Measurements from ENCODE around the gene SOX5. TPM values are rescaled to one million over a fixed set of nuclear protein-coding genes. Genes with fewer than 3 reads are reported as not detected.

SOX5 gene
- total and polyA plus RNA-seq, 5 donors: 1.9 to 14.3 (median 10.0) TPM

- no peaks in the 10 kb centered on the region for H3K9me3 ChIP-seq (ENCODE audit: control insufficient read depth, low read length)
- H3K4me3 ChIP-seq (ENCODE audit: low read length): no peak overlapping the region
- peaks cover 2% of the 10 kb centered on the region for H3K4me1 ChIP-seq (ENCODE audit: control insufficient read depth, insufficient read depth, low read length)
- intact Hi-C loops (cut with DNase I): no loop called here
- ATAC-seq (no peak), DNase-seq (no peak)
- H3K27me3 ChIP-seq (ENCODE audit: control insufficient read depth, insufficient read depth): no peaks in the 10 kb centered on the region
- WGBS: 94% methylated on average over 2 of the region's 2 CpGs
- no peak overlapping the region for H3K27ac ChIP-seq (ENCODE audit: low read length)
These were observed 193.1 kb downstream of the SOX5 start for GRCh38 chr12:23756416-23756815.

DNA sequence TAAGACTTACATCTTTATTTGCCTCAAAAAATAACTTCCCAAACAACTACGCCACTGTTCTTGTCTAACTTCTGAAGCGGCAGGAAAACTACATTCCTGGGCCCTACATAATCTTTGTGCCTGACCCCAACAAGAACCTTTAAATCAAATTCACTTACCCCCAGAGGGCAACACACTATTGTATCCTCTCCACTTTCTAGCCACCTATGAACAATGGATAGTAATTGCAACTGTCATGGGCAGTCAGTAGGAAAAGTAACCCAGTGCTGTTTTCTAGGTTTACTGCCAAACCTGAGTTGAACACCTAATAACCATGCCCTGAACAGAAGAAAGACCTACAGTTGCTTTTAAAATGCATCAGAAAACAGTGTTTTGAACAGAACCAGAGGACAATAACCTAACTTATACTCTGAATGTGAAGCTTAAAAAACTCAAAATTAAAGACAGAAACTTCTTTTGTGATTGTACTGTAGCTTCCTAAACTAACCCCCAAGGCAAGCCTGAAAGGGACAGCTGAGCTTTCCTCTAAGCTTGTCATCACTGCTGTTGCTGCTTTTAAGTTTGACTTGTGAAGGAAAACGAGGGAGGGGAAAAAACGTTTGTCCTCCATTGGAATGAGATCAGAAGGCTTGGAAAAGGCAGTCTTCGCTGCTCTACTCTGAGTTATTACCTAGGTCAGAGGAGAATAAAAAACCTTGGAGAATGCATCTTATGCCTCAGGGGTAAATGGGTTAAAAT, 195.7 kb downstream of the SOX5 start:
- Histone ChIP-seq H3K27ac (ENCODE audit: low read length) (no peak overlapping the region), H3K4me3 (ENCODE audit: low read length) (no peak overlapping the region), H3K27me3 (ENCODE audit: control insufficient read depth, insufficient read depth) (no peaks in the 10 kb centered on the region), H3K9me3 (ENCODE audit: control insufficient read depth, low read length) (no peaks in the 10 kb centered on the region), H3K4me1 (ENCODE audit: control insufficient read depth, insufficient read depth, low read length) (peaks cover 2% of the 10 kb centered on the region)
- ATAC-seq (no peak), DNase-seq (no peak)
- 68% methylated on average over 5 of the region's 5 CpGs for WGBS
- intact Hi-C loops (cut with DNase I): no loop called here

DNA sequence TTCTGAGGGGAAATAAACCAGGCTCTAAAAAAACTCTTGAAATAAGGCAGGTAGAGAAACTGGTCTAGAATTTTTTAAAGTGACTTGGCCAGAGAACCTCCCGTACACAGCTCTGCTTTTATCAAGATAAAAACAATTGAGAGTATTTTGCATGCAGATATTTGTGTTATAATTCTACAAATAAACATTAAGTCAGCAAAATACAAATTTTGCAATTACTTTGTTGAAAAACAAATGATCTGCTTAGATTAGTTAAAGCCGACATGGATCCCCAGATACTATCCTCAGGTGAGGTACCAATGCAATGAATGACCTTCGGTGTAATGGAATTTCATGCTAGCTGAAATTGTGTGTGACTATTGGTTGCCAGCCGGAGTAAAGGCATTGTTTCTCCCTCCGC, 197.2 kb downstream of the SOX5 start:
- H3K27ac ChIP-seq (ENCODE audit: low read length): no peak overlapping the region
- H3K4me1 ChIP-seq (ENCODE audit: control insufficient read depth, insufficient read depth, low read length): no peaks in the 10 kb centered on the region
- ATAC-seq (no peak), DNase-seq (no peak)
- H3K27me3 ChIP-seq (ENCODE audit: control insufficient read depth, insufficient read depth): no peaks in the 10 kb centered on the region
- WGBS: 91% methylated on average over 5 of the region's 5 CpGs
- no peaks in the 10 kb centered on the region for H3K9me3 ChIP-seq (ENCODE audit: control insufficient read depth, low read length)
- intact Hi-C loops (cut with DNase I): no loop called here
- H3K4me3 ChIP-seq (ENCODE audit: low read length): no peak overlapping the region

DNA sequence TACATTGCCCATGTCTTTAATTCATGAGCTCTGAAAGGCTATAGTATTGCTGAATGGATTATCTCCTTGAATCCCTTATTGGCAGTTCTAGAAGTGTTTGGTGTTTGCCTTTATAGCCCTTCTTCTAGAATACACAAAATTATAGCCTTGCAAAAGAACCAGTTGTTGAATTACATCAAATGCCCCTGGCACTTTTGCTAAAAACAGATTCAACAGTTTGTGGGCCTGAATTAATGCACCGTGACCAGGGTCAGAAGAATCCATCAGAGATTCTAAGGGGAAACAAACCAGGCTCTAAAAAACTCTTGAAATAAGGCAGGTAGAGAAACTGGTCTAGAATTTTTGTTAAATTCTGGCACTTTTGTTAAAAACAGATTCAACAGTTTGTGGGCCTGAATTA, 197.8 kb downstream of the SOX5 start:
- DNase-seq: no peak
- intact Hi-C loops (cut with DNase I): no loop called here
- Histone ChIP-seq H3K27ac (ENCODE audit: low read length) (no peak overlapping the region), H3K27me3 (ENCODE audit: control insufficient read depth, insufficient read depth) (no peaks in the 10 kb centered on the region), H3K4me3 (ENCODE audit: low read length) (no peak overlapping the region), H3K9me3 (ENCODE audit: control insufficient read depth, low read length) (no peaks in the 10 kb centered on the region), H3K4me1 (ENCODE audit: control insufficient read depth, insufficient read depth, low read length) (no peaks in the 10 kb centered on the region)
- 93% methylated on average over 1 of the region's 1 CpG for WGBS
- ATAC-seq: no peak

DNA sequence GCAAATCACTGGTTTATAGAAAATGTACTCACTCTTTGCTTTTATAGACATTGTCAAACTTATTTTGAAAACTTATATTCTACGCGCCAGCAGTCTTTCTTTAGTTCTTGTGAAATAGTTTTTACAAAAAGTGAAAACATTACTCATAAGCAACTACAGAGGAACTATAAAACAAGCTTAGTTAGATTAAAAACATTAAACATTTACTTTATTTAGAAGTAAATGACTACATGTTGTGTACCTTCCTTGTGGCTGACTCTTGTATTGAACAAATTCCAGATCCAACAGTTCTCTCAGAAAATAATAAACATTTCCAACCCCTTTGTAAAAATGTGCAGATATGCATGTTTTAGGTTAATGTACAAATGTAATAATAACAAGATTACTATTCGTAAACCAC, 198.5 kb downstream of the SOX5 start:
- no peaks in the 10 kb centered on the region for H3K9me3 ChIP-seq (ENCODE audit: control insufficient read depth, low read length)
- H3K4me3 ChIP-seq (ENCODE audit: low read length): no peak overlapping the region
- H3K27me3 ChIP-seq (ENCODE audit: control insufficient read depth, insufficient read depth): no peaks in the 10 kb centered on the region
- intact Hi-C loops (cut with DNase I): no loop called here
- H3K4me1 ChIP-seq (ENCODE audit: control insufficient read depth, insufficient read depth, low read length): no peaks in the 10 kb centered on the region
- H3K27ac ChIP-seq (ENCODE audit: low read length): no peak overlapping the region
- ATAC-seq: no peak
- DNase-seq: no peak
- 94% methylated on average over 3 of the region's 3 CpGs for WGBS

DNA sequence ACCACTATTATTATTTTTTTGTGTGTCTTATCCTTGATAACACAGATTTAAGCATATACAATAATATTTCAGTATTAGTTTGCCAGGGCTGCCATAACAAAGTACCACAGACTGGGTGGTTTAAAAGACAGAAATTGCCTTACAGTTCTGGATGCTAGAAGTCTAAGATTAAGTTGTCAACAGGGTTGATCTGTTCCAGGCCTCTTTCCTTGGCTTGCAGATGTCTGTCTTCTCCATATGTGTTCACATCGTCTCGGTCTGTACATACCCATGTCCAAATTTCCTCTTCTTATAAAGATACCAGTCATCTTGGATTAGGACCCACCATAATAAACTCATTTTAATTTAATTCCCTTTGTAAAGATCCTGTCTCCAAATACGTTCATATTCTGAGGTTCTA, 204.8 kb downstream of the SOX5 start:
- intact Hi-C loops (cut with DNase I): no loop called here
- no peak overlapping the region for H3K4me3 ChIP-seq (ENCODE audit: low read length)
- 45% methylated on average over 3 of the region's 3 CpGs for WGBS
- no peak overlapping the region for H3K27ac ChIP-seq (ENCODE audit: low read length)
- DNase-seq (no peak), ATAC-seq (no peak)
- no peaks in the 10 kb centered on the region for H3K27me3 ChIP-seq (ENCODE audit: control insufficient read depth, insufficient read depth)
- no peaks in the 10 kb centered on the region for H3K4me1 ChIP-seq (ENCODE audit: control insufficient read depth, insufficient read depth, low read length)
- no peaks in the 10 kb centered on the region for H3K9me3 ChIP-seq (ENCODE audit: control insufficient read depth, low read length)

- Histone ChIP-seq H3K27me3 (ENCODE audit: control insufficient read depth, insufficient read depth) (no peaks in the 10 kb centered on the region), H3K9me3 (ENCODE audit: control insufficient read depth, low read length) (no peaks in the 10 kb centered on the region), H3K27ac (ENCODE audit: low read length) (no peak overlapping the region), H3K4me1 (ENCODE audit: control insufficient read depth, insufficient read depth, low read length) (no peaks in the 10 kb centered on the region), H3K4me3 (ENCODE audit: low read length) (no peak overlapping the region)
- no peak for ATAC-seq
- WGBS: 94% methylated on average over 3 of the region's 3 CpGs
- peak in 1 of 3 donors; percentile 2 for DNase-seq
- intact Hi-C loops (cut with DNase I): no loop called here
These were observed 206.9 kb downstream of the SOX5 start for GRCh38 chr12:23742574-23742973.

DNA sequence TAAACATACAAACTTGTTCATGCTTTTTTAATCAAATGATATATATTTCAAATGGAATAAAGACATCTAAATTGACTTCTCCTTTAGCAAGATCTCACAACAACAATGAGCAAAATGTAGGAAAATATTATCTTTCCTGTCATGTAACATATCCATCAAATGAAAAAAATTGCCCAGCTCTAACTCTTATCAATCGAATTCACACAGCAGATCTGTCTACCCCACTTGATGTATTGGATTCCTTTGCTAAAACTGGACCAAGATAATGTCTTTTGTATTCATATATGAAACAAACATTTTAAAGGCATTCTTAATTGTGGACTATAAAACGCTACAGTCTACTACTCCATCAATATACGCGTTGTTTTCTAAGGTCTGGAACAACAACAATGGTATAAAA, 218.0 kb downstream of the SOX5 start:
- 83% methylated on average over 4 of the region's 4 CpGs for WGBS
- intact Hi-C loops (cut with DNase I): no loop called here
- H3K27ac ChIP-seq (ENCODE audit: low read length): no peak overlapping the region

DNA sequence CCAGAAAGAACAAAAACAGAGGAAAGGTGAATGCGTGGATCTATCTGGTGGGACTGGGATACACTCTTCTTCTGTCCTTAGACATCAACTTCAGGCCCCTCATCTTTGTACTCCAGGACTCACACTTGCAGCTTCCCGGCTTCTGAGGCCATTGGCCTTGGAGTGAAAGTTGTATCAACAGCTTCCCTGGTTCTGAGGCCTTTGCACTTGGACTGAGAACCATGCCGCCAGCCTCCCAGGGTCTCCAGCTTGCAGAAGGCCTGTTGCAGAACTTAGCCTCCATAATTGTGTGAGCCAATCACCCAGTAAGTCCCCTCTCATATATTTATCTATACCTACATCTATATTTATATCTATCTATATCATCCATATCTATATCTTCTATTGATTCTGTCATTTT, 218.4 kb downstream of the SOX5 start:
- intact Hi-C loops (cut with DNase I): no loop called here
- Histone ChIP-seq H3K4me3 (ENCODE audit: low read length) (no peak overlapping the region), H3K27me3 (ENCODE audit: control insufficient read depth, insufficient read depth) (no peaks in the 10 kb centered on the region), H3K4me1 (ENCODE audit: control insufficient read depth, insufficient read depth, low read length) (no peaks in the 10 kb centered on the region), H3K9me3 (ENCODE audit: control insufficient read depth, low read length) (no peaks in the 10 kb centered on the region), H3K27ac (ENCODE audit: low read length) (no peak overlapping the region)
- DNase-seq (no peak), ATAC-seq (no peak)
- 88% methylated on average over 3 of the region's 3 CpGs for WGBS

More for the DNA sequence above, 218.0 kb downstream of the SOX5 start:
- no peaks in the 10 kb centered on the region for H3K9me3 ChIP-seq (ENCODE audit: control insufficient read depth, low read length)
- DNase-seq (no peak), ATAC-seq (no peak)
- no peaks in the 10 kb centered on the region for H3K4me1 ChIP-seq (ENCODE audit: control insufficient read depth, insufficient read depth, low read length)
- no peak overlapping the region for H3K4me3 ChIP-seq (ENCODE audit: low read length)
- no peaks in the 10 kb centered on the region for H3K27me3 ChIP-seq (ENCODE audit: control insufficient read depth, insufficient read depth)

- Histone ChIP-seq H3K4me1 (ENCODE audit: control insufficient read depth, insufficient read depth, low read length) (no peaks in the 10 kb centered on the region), H3K4me3 (ENCODE audit: low read length) (no peak overlapping the region), H3K9me3 (ENCODE audit: control insufficient read depth, low read length) (no peaks in the 10 kb centered on the region), H3K27me3 (ENCODE audit: control insufficient read depth, insufficient read depth) (no peaks in the 10 kb centered on the region), H3K27ac (ENCODE audit: low read length) (no peak overlapping the region)
- ATAC-seq: no peak
- intact Hi-C loops (cut with DNase I): no loop called here
- DNase-seq: no peak
These were observed 220.1 kb downstream of the SOX5 start for GRCh38 chr12:23729359-23729758.

DNA sequence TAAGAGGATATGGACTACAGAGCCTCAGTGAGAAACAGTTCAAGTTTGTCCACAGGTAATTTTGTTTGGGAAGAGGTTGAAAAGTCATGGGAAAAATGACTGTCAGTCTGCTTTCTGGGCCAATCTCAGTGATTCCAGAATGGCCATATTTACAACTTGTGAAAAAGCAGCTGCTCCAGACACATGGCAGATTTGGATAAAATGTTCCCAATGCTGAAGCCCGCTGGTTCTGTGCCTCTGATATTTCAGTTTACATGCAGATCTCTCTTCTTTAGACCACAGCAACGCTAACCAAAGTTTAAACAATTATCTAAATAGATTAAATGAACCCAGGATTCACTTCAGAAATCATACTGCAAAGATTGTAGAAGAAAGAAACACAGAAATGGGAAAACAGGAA, 222.8 kb downstream of the SOX5 start:
- intact Hi-C loops (cut with DNase I): no loop called here
- no peaks in the 10 kb centered on the region for H3K9me3 ChIP-seq (ENCODE audit: control insufficient read depth, low read length)
- no peak for ATAC-seq
- H3K27ac ChIP-seq (ENCODE audit: low read length): no peak overlapping the region
- H3K4me1 ChIP-seq (ENCODE audit: control insufficient read depth, insufficient read depth, low read length): no peaks in the 10 kb centered on the region
- no peak for DNase-seq
- no peaks in the 10 kb centered on the region for H3K27me3 ChIP-seq (ENCODE audit: control insufficient read depth, insufficient read depth)
- 60% methylated on average over 2 of the region's 2 CpGs for WGBS
- no peak overlapping the region for H3K4me3 ChIP-seq (ENCODE audit: low read length)

DNA sequence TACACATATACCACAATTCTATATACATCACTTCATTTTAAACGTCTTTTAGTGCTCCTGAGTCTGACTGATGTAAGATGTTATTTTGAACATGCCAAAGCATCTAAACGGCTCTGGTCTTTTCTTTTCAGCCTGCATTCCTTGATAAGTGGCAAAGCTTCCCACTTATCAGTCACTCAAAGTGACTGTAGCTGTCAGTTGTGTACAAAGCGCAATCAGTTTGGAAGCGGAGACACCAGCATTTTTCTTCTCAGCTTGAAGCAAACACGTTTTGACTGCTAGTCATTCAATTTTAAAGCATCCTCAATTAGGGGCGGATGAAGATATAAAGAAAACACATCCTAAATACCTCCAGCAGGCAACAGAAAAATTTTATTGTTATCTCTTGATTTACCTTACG, 226.8 kb downstream of the SOX5 start:
- DNase-seq: no peak
- Histone ChIP-seq H3K9me3 (ENCODE audit: control insufficient read depth, low read length) (no peaks in the 10 kb centered on the region), H3K4me3 (ENCODE audit: low read length) (peak overlapping the region; percentile 40), H3K4me1 (ENCODE audit: control insufficient read depth, insufficient read depth, low read length) (no peaks in the 10 kb centered on the region), H3K27ac (ENCODE audit: low read length) (no peak overlapping the region), H3K27me3 (ENCODE audit: control insufficient read depth, insufficient read depth) (no peaks in the 10 kb centered on the region)
- WGBS: 45% methylated on average over 7 of the region's 7 CpGs
- intact Hi-C loops (cut with DNase I): no loop called here
- ATAC-seq: no peak

All from right cardiac atrium (tissue), 5 donors.